ENCODE results near the gene NR1I3. TPM values are rescaled to one million over a fixed set of nuclear protein-coding genes. Genes with fewer than 3 reads are reported as not detected.

NR1I3 gene
- total and polyA plus RNA-seq, 2 experiments from 2014 or later, result 0.50 TPM; not detected in 1

DNA sequence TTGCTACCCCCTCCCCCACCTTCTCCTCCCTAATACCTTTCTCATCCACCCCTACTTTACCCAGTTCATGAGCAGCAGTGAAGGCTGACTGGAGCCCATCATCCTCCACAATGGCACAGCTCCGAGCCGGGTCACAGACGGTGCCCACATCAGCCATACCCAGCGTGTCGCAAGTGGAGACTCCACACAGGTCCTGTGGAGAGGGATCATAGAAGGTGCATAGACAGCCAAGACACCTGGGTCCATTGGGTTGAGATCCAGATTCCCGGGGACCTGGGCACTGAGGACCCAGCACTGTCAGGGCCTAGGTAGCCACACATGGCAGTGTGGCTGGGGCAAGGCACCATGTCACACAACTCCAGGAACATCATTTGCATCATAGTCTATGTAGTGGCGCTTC, 41.9 kb downstream of the NR1I3 start:
- Histone ChIP-seq H4K20me1 (replicated peaks; ENCODE audit: insufficient read depth) (no peaks in the 10 kb centered on the region), H3F3A (replicated peaks; ENCODE audit: low read depth) (peaks cover 9% of the 10 kb centered on the region; the same call in 1 of the 2 replicates), H3K79me2 (replicated peaks; ENCODE audit: insufficient read depth) (no peaks in the 10 kb centered on the region), H3K27ac (ENCODE audit: low read depth) (0 out of 2 replicates have a peak overlapping the region, but pooled peaks have one; percentile 26), H3K4me3 (no peak overlapping the region), H3K27me3 (ENCODE audit: insufficient read depth) (no peaks in the 10 kb centered on the region), H3K4me2 (no peak overlapping the region), H3K4me1 (ENCODE audit: insufficient read depth) (peaks cover 49% of the 10 kb centered on the region), H3K9me2 (ENCODE audit: insufficient read depth) (no peaks in the 10 kb centered on the region), H3K36me3 (ENCODE audit: insufficient read depth) (no peaks in the 10 kb centered on the region), H2AFZ (no peak overlapping the region)
- no peak overlapping the region for H3K4me3 Mint-ChIP-seq
- ATAC-seq, result no peak
- DNase-seq (ENCODE audit: low spot score), result no peak
- no peaks in the 10 kb centered on the region; the same call in 2 of the 3 replicates for H3K9me3 Mint-ChIP-seq
- H3K27me3 Mint-ChIP-seq (ENCODE audit: insufficient read depth, low read depth, poor library complexity), result peaks cover 16% of the 10 kb centered on the region
- H3K36me3 Mint-ChIP-seq (ENCODE audit: low read depth), result peaks cover 11% of the 10 kb centered on the region; the same call in 2 of the 3 replicates
- TF ChIP-seq, protein P1, sequence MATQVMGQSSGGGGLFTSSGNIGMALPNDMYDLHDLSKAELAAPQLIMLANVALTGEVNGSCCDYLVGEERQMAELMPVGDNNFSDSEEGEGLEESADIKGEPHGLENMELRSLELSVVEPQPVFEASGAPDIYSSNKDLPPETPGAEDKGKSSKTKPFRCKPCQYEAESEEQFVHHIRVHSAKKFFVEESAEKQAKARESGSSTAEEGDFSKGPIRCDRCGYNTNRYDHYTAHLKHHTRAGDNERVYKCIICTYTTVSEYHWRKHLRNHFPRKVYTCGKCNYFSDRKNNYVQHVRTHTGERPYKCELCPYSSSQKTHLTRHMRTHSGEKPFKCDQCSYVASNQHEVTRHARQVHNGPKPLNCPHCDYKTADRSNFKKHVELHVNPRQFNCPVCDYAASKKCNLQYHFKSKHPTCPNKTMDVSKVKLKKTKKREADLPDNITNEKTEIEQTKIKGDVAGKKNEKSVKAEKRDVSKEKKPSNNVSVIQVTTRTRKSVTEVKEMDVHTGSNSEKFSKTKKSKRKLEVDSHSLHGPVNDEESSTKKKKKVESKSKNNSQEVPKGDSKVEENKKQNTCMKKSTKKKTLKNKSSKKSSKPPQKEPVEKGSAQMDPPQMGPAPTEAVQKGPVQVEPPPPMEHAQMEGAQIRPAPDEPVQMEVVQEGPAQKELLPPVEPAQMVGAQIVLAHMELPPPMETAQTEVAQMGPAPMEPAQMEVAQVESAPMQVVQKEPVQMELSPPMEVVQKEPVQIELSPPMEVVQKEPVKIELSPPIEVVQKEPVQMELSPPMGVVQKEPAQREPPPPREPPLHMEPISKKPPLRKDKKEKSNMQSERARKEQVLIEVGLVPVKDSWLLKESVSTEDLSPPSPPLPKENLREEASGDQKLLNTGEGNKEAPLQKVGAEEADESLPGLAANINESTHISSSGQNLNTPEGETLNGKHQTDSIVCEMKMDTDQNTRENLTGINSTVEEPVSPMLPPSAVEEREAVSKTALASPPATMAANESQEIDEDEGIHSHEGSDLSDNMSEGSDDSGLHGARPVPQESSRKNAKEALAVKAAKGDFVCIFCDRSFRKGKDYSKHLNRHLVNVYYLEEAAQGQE (IDR thresholded peaks at IDR 0.05; ENCODE audit: unreplicated experiment), result no peak
- TF ChIP-seq JUNB (IDR thresholded peaks at IDR 0.05; ENCODE audit: unreplicated experiment), result no peak
- no peak for TF ChIP-seq STAT1 (IDR thresholded peaks at IDR 0.05; ENCODE audit: unreplicated experiment)
- TF ChIP-seq, protein P2, sequence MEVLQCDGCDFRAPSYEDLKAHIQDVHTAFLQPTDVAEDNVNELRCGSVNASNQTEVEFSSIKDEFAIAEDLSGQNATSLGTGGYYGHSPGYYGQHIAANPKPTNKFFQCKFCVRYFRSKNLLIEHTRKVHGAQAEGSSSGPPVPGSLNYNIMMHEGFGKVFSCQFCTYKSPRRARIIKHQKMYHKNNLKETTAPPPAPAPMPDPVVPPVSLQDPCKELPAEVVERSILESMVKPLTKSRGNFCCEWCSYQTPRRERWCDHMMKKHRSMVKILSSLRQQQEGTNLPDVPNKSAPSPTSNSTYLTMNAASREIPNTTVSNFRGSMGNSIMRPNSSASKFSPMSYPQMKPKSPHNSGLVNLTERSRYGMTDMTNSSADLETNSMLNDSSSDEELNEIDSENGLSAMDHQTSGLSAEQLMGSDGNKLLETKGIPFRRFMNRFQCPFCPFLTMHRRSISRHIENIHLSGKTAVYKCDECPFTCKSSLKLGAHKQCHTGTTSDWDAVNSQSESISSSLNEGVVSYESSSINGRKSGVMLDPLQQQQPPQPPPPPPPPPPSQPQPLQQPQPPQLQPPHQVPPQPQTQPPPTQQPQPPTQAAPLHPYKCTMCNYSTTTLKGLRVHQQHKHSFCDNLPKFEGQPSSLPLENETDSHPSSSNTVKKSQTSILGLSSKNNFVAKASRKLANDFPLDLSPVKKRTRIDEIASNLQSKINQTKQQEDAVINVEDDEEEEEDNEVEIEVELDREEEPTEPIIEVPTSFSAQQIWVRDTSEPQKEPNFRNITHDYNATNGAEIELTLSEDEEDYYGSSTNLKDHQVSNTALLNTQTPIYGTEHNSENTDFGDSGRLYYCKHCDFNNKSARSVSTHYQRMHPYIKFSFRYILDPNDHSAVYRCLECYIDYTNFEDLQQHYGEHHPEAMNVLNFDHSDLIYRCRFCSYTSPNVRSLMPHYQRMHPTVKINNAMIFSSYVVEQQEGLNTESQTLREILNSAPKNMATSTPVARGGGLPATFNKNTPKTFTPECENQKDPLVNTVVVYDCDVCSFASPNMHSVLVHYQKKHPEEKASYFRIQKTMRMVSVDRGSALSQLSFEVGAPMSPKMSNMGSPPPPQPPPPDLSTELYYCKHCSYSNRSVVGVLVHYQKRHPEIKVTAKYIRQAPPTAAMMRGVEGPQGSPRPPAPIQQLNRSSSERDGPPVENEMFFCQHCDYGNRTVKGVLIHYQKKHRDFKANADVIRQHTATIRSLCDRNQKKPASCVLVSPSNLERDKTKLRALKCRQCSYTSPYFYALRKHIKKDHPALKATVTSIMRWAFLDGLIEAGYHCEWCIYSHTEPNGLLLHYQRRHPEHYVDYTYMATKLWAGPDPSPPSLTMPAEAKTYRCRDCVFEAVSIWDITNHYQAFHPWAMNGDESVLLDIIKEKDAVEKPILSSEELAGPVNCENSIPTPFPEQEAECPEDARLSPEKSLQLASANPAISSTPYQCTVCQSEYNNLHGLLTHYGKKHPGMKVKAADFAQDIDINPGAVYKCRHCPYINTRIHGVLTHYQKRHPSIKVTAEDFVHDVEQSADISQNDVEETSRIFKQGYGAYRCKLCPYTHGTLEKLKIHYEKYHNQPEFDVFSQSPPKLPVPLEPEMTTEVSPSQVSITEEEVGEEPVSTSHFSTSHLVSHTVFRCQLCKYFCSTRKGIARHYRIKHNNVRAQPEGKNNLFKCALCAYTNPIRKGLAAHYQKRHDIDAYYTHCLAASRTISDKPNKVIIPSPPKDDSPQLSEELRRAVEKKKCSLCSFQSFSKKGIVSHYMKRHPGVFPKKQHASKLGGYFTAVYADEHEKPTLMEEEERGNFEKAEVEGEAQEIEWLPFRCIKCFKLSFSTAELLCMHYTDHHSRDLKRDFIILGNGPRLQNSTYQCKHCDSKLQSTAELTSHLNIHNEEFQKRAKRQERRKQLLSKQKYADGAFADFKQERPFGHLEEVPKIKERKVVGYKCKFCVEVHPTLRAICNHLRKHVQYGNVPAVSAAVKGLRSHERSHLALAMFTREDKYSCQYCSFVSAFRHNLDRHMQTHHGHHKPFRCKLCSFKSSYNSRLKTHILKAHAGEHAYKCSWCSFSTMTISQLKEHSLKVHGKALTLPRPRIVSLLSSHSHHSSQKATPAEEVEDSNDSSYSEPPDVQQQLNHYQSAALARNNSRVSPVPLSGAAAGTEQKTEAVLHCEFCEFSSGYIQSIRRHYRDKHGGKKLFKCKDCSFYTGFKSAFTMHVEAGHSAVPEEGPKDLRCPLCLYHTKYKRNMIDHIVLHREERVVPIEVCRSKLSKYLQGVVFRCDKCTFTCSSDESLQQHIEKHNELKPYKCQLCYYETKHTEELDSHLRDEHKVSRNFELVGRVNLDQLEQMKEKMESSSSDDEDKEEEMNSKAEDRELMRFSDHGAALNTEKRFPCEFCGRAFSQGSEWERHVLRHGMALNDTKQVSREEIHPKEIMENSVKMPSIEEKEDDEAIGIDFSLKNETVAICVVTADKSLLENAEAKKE (CRISPR knock-in tag; IDR thresholded peaks at IDR 0.05), result no peak
- H3K27ac Mint-ChIP-seq, result no peak overlapping the region; the same call in 1 of the 2 replicates
- peaks cover 54% of the 10 kb centered on the region for H3K4me1 Mint-ChIP-seq

All from GM23338 (cell line).